A204.1 (cell line): ENCODE measurements around the gene UROD.
"Not testable (repeated sequence)": the region's sequence is repeated elsewhere in the genome, so short reads cannot be mapped to it uniquely, and the experiment has no call there.

Experiments used
- FAIRE-seq: peaks from 2 replicates; lab custom pipeline; 2012; peaks lifted over from hg19 to GRCh38; lab: Jason Lieb, UNC

Gene UROD

DNA sequence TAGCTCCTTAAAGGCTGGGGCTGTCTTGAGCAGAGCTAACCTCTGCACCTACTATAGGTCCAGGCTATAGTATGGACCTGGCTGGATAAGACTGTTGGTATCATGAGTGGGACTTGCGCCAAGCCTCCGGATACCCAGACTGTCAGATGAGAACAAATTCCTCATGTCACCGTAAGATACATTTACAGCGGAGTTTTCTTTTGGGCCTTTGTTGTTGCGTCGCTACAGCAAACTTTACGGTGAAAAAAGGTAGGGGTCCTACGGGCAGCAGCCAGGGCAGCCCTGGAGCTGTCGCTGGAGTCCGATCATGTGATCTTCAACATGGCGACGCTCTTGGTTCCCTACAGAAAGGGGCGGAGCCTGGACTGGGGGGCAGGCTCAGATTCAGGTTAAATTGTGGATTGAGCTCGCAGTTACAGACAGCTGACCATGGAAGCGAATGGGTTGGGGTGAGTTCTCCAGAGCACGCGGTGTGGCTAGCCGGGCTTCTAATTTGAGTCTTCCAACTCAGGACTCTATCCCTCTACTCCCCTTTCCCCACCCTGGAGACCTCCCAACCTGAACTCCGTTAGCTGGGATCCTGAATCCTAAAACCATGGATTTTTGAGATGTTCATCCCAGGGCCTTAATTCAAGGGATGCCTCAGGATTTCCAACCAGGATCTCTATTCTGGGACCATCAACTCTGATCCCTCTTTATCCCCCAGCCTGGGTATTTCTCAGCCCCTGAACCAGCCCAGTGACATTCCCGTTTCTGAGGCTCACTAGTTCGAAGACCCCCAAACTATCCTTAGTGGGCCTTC is at the start of gene UROD:
Gene UROD (plus strand): TSS at position 418 of the 802 bp plus-strand sequence. CDS start 12 bp downstream, at position 430.
- peak; percentile 97 for FAIRE-seq

DNA sequence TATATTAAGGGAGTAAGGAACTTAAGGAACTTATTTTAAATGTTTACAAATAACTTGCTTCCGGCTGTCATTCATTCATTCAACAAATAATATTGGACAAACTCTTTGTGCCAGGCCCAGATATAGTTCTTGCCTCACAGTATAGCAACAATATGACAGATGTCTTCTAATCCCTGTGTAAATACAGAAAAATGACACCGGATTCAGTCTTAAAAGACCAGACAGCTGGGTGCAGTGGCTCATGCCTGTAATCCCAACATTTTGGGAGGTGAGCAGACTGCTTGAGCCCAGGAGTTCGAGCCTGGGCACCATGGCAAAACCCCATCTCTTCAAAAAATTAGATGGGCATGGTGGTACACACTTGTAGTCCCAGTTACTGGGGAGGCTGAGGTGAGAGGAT is 49.3 kb upstream of the UROD start:
- no peak for FAIRE-seq

DNA sequence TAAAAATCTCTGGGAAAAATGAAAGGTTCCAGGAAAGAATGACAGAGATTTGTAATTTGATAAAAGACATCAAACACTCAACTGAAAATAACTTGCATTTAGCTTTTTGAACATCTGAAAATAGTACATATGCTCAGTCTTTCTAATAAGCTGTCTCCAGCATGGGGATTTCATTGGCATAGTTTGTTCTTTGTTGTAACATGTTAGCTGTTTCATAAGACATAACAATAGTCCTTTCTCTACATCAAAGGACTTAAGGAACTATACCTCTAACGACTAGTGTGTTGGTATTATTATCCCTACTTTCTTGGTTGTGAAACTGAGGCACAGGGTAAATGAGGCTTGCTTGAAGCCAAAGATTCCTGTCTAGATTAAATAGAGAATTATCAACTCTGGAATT is 47.7 kb upstream of the UROD start:
- FAIRE-seq: no peak

DNA sequence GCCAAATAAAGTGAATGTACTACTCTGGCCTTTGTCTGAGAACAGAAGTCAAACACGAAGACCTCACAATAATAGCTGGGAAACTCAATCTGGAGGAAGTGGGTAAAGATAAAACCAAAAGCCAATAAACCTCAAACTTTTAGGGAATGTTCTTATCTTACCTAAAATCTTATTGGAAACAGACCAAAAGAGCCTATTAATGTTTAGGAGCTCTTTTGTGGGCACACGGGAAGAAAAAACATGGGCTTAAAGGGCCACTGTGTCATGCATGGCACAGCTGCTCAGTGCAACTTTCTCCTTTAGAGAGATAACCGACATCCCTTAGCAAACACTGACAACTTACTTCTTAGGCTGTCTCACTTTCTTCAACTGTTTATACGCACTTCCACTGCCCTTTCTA is 41.7 kb upstream of the UROD start:
- no peak for FAIRE-seq

GRCh38 chr1:44973645-44974044 is 38.4 kb upstream of the UROD start:
- no peak for FAIRE-seq

DNA sequence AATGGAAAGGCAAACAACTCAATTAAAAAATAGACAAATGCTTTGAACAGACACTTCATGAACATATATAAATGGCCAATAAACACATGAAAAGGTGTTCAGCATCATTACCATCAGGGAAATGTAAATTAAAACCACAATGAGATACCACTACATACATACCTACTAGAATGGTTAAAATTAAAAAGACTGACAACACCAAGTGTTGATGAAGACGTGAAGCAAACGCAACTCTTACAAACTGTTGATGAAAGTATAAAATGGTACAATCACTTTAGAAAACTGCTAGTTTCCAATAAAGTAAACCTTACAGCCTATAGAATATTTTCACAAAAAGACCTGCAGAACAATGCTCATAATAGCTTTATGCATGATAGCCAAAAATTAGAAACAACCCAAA is 35.8 kb upstream of the UROD start:
- no peak for FAIRE-seq

GRCh38 chr1:44977372-44977771 is 34.7 kb upstream of the UROD start:
- not testable (repeated sequence) for FAIRE-seq

DNA sequence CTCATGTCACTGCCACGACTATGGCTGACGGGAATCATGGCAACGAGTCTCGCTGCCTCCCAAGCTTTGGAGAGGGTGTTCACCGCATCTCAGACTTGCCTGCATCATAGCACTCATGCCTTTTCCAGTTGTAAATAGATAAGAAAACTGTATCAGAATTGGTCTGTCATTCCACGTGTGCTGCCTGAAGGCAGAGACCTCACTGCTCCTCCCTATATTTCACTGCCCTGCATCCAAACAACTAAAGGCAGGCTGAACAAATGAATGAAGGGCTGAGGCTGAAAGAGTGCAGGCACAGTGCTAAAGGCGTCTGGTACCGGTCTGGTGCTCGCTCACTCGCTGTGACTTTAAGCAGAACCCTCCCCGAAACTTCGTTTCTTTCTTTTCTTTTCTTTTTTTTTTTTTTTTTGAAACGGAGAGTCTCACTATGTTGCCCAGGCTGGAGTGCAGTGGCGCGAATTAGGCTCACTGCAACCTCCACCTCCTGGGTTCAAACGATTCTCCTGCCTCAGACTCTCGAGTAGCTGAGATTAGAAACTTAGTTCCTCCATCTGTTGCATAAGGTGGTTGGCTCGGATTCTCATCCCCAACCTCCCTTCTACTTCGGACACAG is 26.2 kb upstream of the UROD start:
- FAIRE-seq: no peak

- no peak for FAIRE-seq
Observed at GRCh38 chr1:44988531-44989156, 23.4 kb upstream of the UROD start.

- FAIRE-seq: no peak
Observed at GRCh38 chr1:44994309-44994898, 17.6 kb upstream of the UROD start.

GRCh38 chr1:44995467-44996238 is 16.4 kb upstream of the UROD start:
- FAIRE-seq: no peak

DNA sequence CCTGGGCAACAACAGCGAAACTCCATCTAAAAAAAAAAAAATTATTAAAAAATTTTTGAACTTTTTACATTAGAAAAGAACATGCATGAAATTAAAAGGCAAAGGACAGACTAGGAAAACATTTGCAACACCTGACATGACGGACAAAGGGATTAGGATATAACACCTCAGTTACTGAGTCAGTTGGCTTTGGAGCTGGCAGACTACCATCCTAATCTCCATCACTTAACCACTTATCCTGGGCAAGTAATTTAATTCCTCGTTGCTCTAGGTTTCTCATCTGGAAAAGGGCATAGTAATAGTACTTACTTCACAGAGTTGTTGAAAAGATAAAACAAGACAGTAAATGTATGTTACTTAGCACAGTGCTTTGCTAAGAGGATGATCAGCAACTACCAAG is 12.8 kb upstream of the UROD start:
- no peak for FAIRE-seq

GRCh38 chr1:45001011-45001481 is 11.0 kb upstream of the UROD start:
- no peak for FAIRE-seq

DNA sequence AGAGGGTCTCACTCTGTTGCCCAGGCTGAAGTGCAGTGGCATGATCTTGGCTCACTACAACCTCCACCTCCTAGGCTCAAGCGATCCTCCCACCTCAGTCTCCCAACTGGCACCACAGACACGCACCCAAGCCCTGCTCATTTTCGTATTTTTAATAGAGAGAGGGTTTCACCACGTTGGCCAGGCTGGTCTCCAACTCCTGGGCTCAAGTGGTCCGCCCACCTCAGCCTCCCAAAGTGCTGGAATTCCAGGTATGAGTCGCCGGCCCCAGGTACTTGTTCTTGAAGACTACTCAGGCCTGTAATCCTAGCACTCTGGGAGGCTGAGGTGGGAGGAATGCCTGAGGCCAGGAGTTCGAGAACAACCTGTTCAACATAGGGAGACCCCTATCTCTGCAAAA is 10.5 kb upstream of the UROD start:
- FAIRE-seq: not testable (repeated sequence)

DNA sequence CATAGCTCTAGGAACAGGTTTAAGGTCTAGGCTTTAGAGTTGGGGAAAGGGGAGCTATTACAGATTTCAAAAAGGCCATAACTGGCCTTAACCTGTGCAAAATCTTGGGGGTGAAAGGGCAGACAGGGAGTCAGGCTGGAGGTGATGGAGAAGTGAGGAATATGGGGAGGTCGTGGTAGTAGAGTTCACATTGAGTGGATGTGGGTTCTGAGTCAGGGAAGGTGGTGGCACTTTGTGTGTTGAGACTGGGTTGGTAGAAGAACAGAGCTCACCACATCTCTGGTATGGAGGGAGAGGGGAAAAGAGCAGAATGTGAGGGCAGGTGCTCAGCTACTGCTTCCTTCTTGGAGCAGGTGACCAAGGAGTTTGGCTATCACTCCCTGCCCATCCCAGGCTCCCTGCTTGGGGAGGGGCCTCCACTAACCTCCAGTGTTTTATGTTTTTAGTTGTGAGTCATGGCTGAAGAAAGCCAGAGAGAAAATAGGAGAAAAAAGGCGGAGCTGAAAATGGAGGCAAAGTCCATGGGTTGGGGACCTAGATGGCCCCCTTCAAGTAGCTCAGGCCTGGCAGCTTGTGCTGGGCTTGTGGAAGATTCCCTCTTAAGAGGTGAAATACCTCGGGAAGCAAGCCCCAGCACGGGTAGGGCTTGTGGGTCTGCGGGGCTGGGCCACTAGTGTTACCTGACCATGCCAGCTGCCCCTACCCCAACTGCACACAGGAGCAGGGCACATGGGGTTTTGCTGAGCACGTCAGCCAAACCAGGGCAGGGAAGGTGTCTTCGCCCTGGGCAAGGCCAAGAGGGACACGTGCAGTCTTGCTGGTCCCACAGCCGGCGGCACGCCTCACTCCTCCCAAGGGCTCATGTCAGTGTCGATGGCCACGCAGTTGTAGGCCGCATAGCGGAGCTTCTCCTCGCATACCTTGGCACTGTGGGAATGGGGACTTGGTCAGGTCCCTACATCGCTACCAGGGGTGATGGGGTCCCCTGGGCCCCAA is 9.1 kb upstream of the UROD start:
- FAIRE-seq: no peak

- FAIRE-seq: no peak
Observed at GRCh38 chr1:45003741-45004140, 8.3 kb upstream of the UROD start.

DNA sequence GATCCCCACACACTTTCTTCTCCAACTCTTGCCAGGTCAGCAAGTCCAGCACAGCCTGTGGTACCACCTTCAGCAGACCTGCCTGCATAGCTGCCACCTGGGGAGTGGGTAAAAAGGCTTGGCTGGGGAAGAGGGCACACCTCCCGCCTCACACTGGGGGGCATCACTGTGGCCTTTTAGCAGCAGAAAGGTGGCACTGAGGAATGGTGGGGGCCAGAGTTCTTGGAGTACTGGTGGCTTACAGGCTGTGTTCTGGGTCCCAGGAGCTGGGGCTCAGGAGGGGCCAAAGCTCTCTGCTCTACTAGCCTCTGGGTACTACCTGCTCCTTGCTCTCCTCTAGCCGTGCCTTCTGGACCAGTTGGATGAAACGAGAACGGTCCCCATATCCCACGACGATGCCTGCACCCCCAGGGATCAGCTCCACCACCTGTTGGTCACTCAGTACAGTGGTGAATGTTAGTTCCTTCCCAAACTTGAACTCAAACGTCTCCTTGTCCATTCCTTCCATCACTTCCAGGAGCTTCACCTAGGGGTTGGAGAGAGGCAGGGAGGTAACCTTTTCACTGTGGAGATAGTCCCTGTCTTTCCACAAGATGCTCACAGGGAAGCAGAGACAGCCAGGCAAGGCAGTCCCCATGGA is 7.7 kb upstream of the UROD start:
- FAIRE-seq: no peak

DNA sequence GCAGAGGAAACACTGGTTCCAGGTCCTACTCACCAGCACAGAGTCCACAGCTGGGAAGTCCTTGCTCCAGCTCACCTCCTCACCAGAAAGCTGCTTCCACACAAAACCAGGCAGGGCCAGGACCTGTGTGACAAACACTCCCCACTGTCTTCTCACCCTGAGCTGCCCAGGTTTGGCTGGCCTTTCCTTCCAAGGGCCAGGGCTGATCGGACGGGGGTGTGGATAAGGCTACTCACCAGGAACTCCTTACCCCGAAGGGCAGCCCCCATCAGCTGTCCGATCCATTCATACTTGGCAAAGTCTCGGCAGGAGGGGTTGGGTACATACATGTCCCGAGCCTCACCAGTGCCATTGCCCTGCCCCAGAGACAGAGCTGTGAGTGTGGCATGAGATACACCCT is 6.3 kb upstream of the UROD start:
- no peak for FAIRE-seq

GRCh38 chr1:45007311-45007710 is 4.7 kb upstream of the UROD start:
- FAIRE-seq: no peak

DNA sequence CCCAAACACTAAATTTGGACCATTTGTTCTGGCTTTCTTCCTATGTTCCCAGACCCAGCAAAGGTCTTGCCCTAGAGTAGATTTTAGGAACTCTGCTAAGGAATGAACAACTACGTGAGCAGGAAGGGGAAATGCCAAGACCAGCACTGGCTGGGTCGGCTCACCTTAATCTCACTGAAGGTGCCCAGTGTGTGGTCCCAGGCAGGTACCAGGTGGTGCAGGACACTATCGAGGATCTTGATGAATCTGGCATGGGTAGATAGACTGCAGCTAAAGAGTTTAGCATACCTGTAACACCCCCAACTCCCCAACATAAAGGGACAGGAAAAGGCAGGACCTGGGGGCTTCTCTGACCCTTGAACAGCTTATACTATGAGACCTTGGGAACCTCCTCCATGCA is 4.0 kb upstream of the UROD start:
- no peak for FAIRE-seq
